Neural crest cell (in vitro differentiated cells): ENCODE data around the gene EIF3D. TPM values are rescaled to one million over a fixed set of nuclear protein-coding genes. Genes with fewer than 3 reads are reported as not detected.
"Not testable (repeated sequence)": the region's sequence is repeated elsewhere in the genome, so short reads cannot be mapped to it uniquely, and the experiment has no call there.

Experiments
- DNase-seq: peaks from one replicate; pipeline ENCODE4 v3.0.0; 2021; ENCODE audit warnings: low read depth, mixed read lengths, low spot score
- H3K27ac Mint-ChIP-seq: one replicate; pipeline ENCODE4 v1.8.0; 2021; ENCODE audit warnings: mild to moderate bottlenecking, mixed read lengths; ENCODE audit not compliant: unreplicated experiment
- H3K27me3 Mint-ChIP-seq: 2 replicates; pipeline ENCODE4 v1.8.0; 2021; ENCODE audit warnings: low read depth, mild to moderate bottlenecking, mixed read lengths
- H3K36me3 Mint-ChIP-seq: 2 replicates; pipeline ENCODE4 v1.8.0; 2021; ENCODE audit warnings: low read depth, mild to moderate bottlenecking, mixed read lengths
- H3K4me1 Mint-ChIP-seq: 2 replicates; pipeline ENCODE4 v1.8.0; 2021; ENCODE audit warnings: mixed read lengths
- H3K4me3 Mint-ChIP-seq: one replicate; pipeline ENCODE4 v1.8.0; 2021; ENCODE audit warnings: mild to moderate bottlenecking, mixed read lengths
- H3K9me3 Mint-ChIP-seq: 2 replicates; pipeline ENCODE4 v1.8.0; 2021; ENCODE audit warnings: mixed read lengths
- total RNA-seq: library from RNA; stranded (reverse); gene quantifications from 2 replicates; pipeline ENCODE4 v1.2.1, GENCODE V29; 2021
- TF ChIP-seq, protein P1 (sequence below): fragments of 200-600 bp; sonication (generic); conservative IDR thresholded peaks from 2 replicates; pipeline ENCODE4 v1.5.0; 2021; ENCODE audit warnings: antibody characterized with exemption, mild to moderate bottlenecking

The EIF3D gene
- total RNA-seq, 1 donor from 2014 or later, result 178 TPM

DNA sequence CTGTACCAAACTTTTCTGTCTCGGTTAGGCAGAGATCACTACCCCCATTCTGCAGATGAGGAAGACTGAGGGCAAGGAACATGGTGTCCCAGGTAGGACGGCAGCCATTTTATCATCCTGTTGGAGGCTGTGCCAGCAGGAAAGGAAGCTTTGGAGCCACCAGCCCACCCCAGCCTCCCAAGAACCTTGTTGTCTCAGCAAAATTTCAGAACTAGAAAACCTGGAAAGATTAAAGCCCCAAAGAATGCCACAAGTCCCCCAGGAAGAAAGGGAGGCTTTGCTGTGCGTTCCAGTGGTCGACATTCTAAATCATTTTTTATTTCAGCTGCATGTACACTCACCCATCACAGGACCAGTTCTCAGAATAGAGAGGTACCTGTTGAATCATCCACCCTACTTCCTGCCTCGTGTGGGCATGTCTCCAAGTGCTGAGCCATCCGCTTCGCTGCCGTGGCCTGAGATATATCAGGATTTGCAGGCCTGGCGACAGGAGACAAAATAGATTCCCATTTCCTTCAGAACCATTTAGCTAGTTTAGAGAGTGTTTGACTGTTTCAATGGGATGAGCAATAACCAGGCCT is 13.0 kb upstream of the EIF3D start:
- H3K9me3 Mint-ChIP-seq, result no peaks in the 10 kb centered on the region
- H3K27me3 Mint-ChIP-seq, result peaks cover 15% of the 10 kb centered on the region
- peaks cover 5% of the 10 kb centered on the region for H3K4me1 Mint-ChIP-seq
- no peak overlapping the region for H3K27ac Mint-ChIP-seq
- no peak overlapping the region for H3K4me3 Mint-ChIP-seq
- no peaks in the 10 kb centered on the region for H3K36me3 Mint-ChIP-seq
- DNase-seq, result no peak
- TF ChIP-seq, protein P1, sequence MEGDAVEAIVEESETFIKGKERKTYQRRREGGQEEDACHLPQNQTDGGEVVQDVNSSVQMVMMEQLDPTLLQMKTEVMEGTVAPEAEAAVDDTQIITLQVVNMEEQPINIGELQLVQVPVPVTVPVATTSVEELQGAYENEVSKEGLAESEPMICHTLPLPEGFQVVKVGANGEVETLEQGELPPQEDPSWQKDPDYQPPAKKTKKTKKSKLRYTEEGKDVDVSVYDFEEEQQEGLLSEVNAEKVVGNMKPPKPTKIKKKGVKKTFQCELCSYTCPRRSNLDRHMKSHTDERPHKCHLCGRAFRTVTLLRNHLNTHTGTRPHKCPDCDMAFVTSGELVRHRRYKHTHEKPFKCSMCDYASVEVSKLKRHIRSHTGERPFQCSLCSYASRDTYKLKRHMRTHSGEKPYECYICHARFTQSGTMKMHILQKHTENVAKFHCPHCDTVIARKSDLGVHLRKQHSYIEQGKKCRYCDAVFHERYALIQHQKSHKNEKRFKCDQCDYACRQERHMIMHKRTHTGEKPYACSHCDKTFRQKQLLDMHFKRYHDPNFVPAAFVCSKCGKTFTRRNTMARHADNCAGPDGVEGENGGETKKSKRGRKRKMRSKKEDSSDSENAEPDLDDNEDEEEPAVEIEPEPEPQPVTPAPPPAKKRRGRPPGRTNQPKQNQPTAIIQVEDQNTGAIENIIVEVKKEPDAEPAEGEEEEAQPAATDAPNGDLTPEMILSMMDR, result no peak

DNA sequence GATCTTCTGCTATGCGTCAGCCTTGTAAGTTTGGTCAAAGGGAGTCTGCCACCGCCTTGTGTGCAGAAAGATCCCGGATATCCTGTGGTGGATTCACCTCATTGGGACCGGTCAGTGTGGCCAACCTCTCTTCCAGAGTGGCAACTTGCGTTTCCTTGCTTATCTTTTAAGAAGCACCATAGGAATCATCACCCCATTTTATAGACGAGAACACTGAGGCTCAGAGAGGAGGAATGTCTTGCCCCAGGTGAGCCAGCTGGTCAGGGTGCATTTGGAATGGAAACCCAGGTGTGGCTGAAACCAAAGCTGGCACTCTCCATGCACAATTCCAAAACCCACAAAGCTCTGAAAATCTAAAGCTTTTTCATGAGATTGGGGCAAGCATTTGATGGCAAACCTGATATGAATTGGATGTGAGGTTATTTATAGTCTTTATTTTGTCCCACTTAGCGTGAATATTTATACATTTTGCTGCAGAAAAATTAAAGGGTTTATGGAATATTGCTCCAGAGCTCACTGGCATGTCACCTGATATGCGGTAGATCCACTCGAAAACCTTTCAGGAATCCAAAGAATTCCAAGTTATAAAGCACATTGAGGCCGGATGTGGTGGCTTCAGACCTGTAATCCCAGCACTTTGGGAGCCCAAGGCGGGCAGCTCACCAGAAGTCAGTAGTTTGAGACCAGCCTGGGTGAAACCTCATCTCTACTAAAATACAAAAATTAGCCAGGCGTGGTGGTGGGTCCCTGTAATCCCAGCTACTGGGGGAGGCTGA is 12.1 kb upstream of the EIF3D start:
- DNase-seq, result no peak
- Mint-ChIP-seq H3K9me3 (no peaks in the 10 kb centered on the region), H3K27me3 (peaks cover 9% of the 10 kb centered on the region), H3K4me1 (peaks cover 2% of the 10 kb centered on the region), H3K27ac (no peak overlapping the region), H3K36me3 (no peaks in the 10 kb centered on the region), H3K4me3 (no peak overlapping the region)
- TF ChIP-seq, protein P1, result no peak

DNA sequence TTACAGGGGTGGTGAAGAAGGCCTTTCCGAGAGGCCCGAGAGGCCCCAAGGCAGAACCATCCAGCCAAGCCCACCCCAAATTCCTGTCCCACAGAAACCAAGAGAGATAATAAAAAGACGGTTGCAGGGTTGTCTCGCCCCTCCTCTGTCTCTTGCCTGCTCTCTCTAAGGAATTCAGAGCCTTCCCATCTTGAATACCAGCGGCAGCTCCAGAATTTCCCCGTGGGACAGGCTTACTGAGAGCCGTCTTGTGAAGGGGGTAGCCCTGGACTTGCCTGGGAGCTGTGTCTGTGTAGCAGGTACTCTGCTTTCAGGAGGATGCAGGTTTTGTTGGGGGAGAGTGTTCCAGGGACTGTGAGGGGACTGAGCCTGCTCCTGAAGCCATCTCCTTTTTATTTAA is 9.6 kb upstream of the EIF3D start:
- H3K4me3 Mint-ChIP-seq, result no peak overlapping the region
- H3K4me1 Mint-ChIP-seq, result no peaks in the 10 kb centered on the region
- H3K36me3 Mint-ChIP-seq, result no peaks in the 10 kb centered on the region
- TF ChIP-seq, protein P1, result no peak
- no peak for DNase-seq
- H3K9me3 Mint-ChIP-seq, result peaks cover 3% of the 10 kb centered on the region
- H3K27me3 Mint-ChIP-seq, result peaks cover 10% of the 10 kb centered on the region
- peak overlapping the region; percentile 6 for H3K27ac Mint-ChIP-seq

DNA sequence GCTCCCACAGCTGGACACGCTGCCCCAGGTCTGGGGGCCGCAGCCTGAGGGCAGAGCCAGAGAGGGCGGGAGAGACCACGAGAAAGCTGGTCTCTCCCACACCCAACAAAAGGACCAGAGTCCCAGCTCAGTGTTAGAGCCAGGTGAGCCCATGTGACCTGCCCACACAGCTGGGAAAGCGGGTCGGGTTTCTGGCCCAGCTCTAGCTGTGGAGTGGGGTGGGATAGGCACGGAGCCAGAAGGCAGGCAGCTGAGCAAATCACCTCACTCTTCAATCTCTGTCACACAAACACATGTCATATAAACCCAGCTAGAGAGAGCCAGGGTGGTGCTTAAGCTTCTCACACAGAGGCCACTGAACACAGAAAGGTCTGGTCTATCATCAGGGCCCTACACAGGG is 7.8 kb upstream of the EIF3D start:
- Mint-ChIP-seq H3K9me3 (peaks cover 7% of the 10 kb centered on the region), H3K27me3 (peaks cover 10% of the 10 kb centered on the region), H3K4me1 (no peaks in the 10 kb centered on the region), H3K36me3 (no peaks in the 10 kb centered on the region), H3K27ac (no peak overlapping the region), H3K4me3 (no peak overlapping the region)
- DNase-seq, result no peak
- TF ChIP-seq, protein P1, result no peak

DNA sequence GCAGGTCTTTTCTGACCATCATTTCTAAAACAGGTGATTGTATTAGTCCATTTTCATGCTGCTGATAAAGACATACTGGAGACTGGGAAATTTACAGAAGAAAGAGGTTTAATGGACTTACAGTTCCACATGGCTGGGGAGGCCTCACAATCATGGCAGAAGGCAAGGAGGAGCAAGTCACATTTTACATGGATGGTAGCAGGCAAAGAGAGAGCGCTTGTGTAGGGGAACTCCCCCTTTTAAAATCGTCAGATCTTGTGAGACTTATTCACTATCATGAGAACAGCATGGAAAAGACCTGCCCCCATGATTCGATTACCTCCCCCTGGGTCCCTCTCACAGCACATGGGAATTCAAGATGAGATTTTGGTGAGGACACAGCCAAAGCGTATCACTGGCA is 4.4 kb upstream of the EIF3D start:
- not testable (repeated sequence) for DNase-seq, H3K4me3 Mint-ChIP-seq, H3K27ac Mint-ChIP-seq, H3K9me3 Mint-ChIP-seq, H3K27me3 Mint-ChIP-seq, H3K36me3 Mint-ChIP-seq, H3K4me1 Mint-ChIP-seq

DNA sequence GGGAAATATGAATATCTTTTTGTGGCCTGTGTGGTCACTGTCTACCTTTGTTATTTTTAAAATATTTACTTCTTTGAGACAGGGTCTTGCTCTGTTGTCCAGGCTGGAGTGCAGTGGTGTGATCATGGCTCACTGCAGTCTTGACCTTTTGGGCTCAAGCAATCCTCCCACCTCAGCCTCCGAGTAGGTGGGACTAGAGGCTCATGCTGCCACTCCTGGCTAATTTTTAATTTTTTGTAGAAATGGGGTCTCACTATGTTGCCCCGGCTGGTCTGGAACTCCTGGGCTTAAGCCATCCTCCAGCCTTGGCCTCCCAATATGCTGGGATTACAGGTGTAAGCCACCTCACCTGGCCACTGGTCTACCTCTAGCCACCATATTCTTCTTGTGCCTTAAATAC is 3.5 kb upstream of the EIF3D start:
- Mint-ChIP-seq H3K4me3 (peak overlapping the region; percentile 70), H3K27ac (no peak overlapping the region), H3K4me1 (peaks cover 7% of the 10 kb centered on the region), H3K36me3 (peaks cover 2% of the 10 kb centered on the region), H3K27me3 (peaks cover 7% of the 10 kb centered on the region), H3K9me3 (peaks cover 7% of the 10 kb centered on the region)
- TF ChIP-seq, protein P1, result no peak
- DNase-seq, result no peak
